ENCODE results near the gene UBE3C.
"Not testable (repeated sequence)": the region's sequence is repeated elsewhere in the genome, so short reads cannot be mapped to it uniquely, and the experiment has no call there.

The UBE3C gene

DNA sequence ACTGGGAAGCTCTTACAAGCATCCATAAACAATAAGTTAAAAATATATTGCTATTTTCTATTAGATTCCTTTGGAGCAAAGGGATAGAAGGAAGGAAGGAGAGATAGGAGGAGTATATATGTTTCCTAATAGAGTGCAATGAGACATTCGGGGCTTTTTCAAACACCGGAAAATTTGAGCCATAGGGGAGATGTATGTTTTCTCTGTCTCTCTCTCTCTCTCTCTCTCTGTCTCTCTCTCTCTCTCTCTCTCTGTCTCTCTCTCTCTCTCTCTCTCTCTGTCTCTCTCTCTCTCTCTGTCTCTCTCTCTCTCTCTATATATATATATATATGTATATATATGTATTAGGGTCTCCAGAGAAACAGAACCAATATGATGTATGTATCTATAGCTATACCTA lies 7.9 kb upstream of the UBE3C start:
- DNase-seq (ENCODE audit: low spot score): not testable (repeated sequence)

DNA sequence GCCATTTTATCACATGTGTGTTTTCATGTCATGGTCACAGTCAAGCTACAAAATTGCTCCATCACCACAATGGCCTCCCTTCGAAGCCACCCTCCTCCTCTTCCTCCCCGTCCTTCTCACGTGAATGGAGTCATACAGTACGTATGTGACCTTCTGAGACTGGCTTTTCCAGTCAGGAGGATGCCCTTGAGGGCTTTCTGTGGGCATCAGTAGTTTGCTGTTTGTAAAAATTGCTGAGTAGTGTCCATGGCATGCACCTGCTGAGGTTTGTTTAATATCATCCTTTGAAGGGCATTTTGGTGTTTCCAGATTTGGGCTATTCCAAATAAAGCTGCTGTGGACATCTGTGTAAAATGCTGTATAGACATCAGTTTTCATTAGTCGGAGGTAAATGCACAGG lies 5.9 kb upstream of the UBE3C start:
- no peak for DNase-seq (ENCODE audit: low spot score)

DNA sequence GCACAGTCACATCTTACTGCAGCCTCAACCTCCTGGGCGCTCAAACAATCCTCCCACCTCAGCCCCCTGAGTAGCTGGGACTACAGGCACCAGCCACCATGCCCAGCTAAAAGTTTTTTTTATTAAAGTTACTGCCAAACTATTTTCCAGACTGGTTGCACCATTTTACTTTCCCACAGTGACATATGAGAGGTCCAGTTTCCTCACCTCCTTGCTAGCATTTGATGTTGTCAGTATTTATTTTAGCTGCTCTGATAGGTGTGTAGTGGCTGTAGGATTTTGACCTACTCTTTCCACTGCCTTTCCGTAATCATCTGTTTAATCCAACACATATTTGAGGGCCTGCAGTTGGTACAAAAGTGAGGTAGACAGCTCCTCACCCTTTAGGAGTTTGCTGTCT lies 5.4 kb upstream of the UBE3C start:
- DNase-seq (ENCODE audit: low spot score): no peak

DNA sequence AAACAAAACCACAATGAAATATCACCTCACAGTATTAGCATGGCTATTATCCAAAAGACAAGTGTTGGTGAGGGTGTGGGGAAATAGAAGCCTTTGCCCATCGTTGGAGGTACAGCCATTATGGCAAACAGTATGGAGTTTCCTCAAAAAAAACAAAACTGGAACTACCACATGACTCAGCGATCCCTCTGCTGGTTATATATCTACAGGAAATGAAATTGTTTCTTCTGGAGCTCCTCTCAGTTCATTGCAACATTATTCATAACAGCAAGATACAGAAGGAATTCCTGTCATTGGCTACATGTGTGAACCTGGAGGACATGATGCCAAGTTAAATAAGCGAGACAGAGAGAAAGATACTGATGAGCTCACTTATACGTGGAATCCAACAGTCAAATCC lies 2.4 kb upstream of the UBE3C start:
- DNase-seq (ENCODE audit: low spot score): no peak

DNA sequence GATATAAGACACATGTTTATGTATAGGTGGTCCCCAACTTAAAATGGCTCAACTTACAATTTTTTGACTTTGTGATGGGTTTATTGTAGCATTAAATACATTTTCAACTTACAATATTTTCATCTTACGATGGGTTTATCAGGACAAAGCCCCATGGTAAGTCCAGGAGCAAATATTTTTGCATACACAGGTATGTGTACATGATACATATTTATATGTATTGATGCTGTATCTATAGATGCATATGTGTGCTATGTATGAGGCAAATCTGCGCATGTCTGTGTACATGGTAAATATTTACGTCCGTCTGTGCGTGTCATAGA lies 664 bp upstream of the UBE3C start:
- no peak for DNase-seq (ENCODE audit: low spot score)

DNA sequence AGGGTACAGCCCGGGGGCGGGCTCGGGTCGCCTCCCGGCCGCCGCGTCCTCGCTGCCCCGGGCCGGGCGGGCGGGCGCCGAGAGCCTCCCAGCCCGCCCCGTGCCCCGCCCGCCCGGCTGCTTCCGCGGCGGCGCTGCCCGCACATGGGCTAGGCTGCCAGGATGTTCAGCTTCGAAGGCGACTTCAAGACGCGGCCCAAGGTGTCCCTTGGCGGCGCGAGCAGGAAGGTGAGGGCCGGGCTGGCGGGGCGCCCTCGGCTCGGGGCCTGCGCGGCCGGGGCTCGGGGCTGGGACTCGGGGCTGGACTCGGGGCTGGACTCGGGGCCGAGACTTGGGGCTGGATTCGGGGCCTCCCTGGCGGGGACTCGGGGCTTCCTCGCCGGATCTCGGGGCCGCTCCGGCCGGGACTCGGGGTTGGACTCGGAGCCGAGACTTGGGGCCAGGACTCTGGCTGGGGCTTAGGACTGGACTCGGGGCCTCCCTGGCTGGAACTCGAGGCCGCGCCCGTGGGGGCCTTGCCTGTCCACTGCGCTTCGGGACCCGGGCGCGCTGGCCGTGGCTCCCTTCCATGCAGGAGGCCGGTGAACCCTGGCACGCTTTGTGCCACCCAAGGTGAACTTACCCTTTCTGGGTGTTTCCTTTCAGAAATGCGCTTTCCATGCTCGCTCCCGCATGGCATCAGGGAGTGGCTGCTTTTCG lies 534 bp downstream of the UBE3C start:
- DNase-seq (ENCODE audit: low spot score): peak; percentile 58

DNA sequence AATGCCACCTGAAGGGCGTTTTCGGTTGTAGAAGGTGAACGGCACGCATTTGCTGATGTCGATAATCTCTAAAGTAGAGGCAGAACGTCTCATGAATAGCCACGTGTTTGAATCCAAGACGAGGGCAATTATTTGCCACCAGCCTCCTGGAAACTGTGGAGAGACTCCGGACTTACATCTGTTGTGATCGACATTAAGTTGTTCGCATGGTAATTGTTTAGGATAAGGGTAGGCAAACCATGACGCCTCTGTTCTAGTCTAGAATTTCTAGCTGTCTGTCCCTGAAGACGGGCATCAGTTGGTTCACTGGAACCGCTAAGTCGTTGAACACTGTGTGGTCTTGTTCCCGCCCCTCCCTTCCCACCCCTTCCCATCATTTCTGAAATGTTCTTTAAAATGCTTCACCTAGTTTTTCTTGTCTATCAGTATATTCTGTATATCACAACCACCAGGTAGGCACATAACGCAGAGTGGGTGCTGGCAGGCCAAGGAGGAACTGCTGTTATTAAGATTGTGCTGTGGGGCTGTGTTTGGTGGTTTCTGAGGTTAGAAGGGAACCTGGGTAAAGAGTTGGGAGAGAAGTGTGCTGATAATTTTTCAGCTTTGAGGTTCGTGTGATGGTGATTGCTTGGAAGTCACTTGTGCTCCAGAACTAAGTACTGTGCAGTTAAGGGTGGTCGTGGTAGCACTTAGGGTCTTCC lies 1.2 kb downstream of the UBE3C start:
- peak; percentile 27 for DNase-seq (ENCODE audit: low spot score)

DNA sequence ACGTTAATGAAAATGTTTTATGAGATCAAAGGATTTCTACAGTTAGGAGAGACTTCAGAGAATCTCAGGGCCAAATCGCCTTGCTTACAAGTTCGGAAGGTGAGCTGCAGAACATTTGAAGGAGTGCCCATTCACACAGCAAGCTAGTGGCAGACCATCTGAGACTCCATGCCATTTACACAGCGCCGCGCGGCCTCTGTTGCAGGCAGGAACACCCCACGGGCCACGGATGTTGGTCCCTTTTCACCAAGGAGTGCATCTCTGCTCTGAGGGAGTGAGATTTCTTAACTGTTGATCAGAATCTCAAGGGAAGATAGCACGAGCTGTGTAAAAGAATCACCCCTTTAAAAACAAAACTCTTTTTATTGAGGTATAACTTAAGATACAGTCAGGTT lies 1.8 kb downstream of the UBE3C start:
- DNase-seq (ENCODE audit: low spot score): no peak

DNA sequence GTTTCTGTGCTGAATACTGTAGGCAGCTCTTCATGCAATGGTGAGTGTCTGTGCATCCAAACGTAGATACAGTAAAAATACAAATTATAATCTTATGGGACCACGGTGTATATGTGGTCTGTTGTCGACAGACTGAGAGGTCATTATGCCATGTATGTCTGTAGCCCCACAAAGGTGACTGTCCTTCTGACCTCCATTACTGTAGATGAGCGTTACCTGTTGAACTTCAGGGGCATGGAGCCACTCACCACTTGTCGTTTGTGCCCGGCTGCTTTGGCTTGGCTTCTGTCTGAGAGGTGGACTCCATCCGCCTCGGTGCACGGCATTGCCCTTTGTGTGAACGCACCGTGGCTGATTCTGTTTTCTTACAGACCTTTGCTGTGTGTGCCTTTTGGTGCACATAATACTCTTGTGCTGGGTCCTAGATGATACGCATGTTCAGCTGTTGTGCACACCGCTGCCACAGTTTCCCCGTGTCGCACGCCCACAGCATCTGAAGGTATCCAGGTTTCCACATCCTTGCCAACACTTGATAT lies 2.9 kb downstream of the UBE3C start:
- DNase-seq (ENCODE audit: low spot score): no peak

DNA sequence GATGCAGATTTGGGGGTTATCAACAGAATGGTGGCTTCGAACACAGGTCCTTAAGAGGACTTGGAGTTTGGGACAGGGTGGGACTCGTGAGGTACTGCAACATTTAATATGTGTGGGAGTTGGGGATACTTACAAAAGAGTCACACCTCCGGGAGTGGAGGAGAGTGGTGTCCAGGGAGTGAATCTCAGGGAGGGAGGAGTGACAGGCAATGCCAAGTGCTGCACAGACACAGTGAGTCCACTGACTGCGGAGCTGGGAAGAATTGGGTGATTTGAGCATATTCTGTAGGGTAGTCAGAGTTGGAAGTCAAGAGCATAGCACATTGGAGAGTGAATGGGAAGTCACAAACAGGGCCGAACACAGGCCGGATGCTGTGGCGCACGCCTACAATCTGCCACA lies 5.1 kb downstream of the UBE3C start:
- DNase-seq (ENCODE audit: low spot score): no peak

DNA sequence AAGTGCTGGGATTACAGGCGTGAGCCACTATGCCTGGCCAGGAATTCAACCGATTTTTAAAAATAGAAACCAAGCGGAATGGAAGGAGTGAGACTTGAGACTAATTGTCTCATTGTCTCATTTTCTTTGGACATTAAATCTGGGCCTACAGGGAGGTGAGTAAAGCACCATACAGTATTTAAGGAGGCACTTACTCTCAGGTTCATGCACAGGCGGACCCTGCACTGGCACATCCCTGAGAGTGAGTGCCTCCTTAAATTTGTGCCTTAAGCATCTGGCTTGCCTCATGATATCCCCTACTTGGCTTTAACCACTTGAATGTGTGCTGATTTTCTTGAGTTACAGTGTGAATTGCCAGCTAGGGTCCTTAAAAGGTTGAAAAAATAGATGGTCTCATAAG lies 10.6 kb downstream of the UBE3C start:
- no peak for DNase-seq (ENCODE audit: low spot score)

DNA sequence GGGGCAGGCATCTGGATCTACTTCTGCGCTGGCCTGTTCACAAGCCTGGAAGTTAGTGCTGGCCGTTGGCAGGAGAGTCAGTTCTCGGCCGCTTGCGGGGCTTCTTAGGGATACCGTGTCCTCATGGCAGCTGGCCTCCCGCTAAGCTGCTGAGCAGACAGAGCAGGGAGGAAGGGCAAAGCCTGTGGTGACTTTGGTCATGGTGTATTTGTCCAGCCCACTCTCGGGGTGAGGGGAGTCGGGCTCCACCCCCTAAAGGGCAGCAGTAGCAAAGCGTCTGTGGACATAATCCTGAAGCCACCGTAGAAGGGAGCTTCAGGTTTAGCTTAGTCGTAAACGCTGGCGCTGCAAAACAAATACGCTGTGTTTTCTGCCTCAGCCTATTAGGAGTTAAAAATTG lies 12.2 kb downstream of the UBE3C start:
- no peak for DNase-seq (ENCODE audit: low spot score)

DNA sequence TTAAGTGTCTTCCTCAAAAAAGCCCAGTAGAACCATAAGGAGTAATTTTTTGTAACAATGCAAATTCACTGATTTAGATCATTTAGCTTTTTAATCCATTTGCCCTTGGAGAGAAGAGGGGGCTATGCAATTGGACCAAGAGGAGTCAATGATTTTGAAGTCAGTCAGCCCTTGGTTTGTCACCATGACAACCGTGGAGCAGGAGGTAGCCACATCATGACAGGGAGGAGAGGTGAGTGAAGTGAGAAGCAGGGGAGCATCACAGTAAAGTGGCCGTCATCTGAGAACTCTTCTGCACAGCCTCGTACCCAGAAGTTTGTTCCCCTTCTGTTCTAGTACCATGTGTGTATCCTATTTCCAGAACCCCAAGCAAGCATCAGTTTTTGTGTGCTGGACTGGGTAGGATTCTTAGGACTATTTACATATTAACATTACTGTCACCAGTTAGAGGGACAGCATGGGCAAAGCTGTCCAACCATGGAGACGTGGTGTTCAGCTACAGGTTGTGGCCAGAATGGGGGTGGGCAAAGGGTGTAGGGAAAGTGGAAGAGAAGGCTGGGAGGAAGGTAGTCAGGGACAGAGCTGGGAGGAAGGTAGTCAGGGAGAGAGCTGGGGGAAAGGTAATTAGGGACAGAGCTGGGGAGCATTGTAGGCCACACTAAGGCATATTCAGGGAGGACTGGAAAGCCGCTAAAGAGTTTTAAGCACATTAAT lies 13.1 kb downstream of the UBE3C start:
- DNase-seq (ENCODE audit: low spot score): peak; percentile 12

DNA sequence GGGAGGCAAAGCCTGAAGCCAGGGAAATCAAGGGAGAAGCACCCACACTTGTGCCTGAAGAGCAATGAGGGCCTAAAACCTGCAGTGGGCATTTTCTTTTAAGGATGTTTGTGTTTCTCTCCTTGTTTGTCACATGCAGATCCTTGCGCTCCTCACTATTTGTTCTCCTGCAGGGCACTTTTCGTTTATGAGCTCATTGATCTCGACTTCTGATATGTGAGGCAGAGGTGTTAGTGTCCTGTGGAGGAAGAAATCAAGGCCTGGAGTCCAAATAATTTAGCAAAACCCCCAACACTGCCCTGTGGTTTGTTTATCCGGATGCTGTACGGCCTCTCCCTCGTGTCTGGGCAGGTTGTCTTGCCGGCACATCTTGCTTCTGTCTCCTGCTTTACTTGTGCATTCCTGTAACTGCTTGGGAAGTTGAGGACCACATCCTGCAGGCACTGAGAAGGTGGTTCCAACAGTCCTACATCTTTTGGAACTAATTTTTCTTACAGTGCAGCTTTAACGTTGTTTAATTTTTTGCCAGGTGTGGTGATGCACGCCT lies 13.7 kb downstream of the UBE3C start:
- DNase-seq (ENCODE audit: low spot score): no peak

DNA sequence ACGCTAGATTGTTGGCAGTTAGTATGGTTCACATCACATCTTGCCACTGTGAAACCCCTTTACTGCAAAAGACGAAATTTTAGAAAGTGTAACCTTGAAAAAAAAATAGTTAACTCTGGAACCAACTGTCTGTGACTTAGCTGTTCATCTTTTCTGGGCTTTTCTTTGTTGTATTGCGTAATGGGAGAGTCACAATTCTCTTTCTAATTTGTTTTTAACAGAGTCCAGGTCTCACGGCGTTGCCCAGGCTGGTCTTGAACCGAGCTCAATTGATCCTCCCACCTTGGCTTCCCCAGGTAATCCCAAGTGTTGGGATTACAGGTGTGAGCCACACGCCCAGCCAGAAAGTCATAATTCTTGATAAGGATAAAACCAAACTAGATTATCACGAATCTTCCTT lies 14.5 kb downstream of the UBE3C start:
- DNase-seq (ENCODE audit: low spot score): no peak

DNA sequence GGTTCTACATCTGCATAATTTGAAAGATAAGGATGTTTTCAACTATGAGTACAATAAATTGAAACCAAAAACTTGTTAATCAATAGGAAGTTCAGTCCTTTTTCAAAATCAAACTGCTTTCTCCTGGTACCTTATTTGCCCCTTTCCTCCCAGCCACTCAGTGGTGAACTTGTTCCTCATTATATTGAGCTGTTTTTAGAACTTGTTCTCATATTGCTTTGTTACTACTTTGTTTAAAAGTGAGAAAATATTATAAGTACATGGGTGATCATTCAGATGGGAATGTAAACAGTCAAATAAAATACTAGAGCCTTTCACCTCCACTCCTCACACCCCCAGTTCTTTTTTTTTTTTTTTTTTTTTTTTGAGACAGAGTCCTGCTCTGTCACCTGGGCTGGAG lies 17.2 kb downstream of the UBE3C start:
- no peak for DNase-seq (ENCODE audit: low spot score)

DNA sequence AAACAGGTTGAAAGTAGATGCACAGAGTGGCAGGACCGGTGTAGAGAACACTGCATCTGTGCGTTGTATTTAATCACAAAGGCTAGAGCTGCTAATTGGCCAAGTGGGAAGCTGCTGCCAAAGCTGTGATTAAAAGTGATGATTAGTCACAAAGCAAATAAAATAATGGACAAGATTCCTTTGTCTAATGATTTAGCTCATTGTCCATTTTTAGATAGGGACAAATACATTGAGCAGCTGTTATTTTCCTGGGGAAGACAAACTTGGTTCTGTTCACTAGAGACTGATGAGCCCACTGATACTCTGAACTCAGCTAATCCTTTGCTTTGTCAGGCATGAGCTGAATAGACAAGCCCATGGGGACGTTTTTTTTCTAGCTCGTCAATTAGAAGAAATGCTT lies 19.7 kb downstream of the UBE3C start:
- DNase-seq (ENCODE audit: low spot score): no peak

DNA sequence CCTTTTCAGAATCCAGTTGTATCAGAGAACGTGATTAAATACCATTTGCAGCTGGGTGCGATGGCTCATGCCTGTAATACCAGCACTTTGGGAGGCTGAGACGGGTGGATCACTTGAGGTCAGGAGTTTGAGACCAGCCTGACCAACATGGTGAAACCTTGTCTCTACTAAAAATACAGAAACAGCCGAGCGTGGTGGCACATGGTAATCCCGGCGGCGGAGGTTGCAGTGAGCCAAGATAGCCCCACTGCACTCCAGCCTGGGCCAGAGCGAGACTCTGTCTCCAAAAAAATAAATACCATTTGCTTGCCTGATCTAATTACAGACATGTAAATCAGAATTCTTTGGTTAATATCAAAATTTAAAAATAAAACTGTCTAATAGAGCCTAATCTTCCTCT lies 20.8 kb downstream of the UBE3C start:
- DNase-seq (ENCODE audit: low spot score): not testable (repeated sequence)

DNA sequence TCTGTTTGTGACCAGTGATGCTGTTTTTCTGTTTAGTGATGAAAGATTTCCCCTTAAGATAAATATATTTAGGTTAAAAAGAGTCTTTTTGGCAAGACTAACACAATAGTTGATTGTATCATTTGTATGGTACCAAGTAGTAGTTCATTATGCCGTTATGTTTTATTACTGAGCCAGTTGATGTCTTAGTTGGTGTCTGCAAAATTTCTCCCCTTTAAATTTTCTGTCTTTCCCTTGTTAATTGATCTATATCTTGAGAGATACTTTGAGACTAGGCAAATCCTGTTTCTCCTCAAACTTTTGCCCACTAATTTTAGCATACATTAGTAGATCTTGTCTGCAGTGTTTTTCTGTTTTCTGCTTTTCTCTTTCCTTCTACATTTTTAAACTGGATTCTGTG lies 21.7 kb downstream of the UBE3C start:
- no peak for DNase-seq (ENCODE audit: low spot score)

DNA sequence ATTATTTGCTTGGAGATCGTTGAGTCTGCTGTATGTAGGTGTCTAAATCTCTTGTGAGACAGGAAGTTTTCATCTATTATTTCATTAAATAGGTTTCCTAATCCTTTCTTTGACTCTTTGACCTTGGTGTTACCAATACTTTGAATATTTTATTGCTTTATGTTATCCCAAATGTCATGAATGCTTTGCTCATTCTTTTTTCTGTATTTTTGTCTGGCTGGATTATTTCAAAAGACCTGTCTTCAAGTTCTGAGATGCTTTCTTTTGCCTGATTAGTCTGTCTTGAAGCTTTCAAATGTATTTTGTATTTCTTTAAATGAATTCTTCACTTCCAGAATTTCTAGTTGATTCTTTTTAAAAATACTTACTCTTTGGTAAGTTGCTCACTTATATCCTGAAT lies 27.3 kb downstream of the UBE3C start:
- no peak for DNase-seq (ENCODE audit: low spot score)

DNA sequence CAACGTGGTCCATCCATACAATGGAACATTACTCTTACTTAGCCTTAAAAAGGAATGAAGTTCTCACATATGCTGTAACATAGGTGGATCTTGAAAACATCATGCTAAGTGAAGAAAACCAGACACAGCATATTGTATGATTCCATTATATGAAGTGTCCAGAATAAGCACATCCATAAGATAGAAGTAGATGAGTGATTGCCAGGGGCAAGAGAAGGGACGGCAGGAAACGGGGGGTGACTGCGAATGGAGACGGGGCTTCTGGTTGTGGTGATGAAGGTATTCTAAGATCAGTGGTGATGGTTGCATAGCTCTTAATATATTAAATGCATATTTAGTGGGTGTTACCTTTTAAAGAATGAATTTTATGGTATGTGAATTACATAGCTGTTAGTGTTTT lies 29.8 kb downstream of the UBE3C start:
- DNase-seq (ENCODE audit: low spot score): no peak

DNA sequence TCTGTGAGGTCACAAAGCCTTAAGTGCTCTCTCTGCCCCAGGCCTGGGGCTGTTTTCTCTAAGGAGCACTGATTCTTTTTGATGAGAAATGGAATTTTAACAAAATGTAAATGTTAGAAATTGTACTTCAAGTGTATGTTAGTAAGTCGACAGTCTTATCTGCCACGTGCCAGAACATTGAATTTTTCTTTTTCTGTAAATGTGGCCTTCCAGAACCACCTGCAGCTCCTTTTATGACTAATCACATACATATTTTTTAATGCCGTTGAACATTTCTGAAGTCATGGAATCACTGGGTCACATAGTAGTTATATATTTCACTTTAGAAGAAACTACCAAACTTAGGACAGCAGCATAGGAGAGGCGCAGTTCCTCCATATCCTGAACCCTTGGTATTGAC lies 38.0 kb downstream of the UBE3C start:
- DNase-seq (ENCODE audit: low spot score): no peak

DNA sequence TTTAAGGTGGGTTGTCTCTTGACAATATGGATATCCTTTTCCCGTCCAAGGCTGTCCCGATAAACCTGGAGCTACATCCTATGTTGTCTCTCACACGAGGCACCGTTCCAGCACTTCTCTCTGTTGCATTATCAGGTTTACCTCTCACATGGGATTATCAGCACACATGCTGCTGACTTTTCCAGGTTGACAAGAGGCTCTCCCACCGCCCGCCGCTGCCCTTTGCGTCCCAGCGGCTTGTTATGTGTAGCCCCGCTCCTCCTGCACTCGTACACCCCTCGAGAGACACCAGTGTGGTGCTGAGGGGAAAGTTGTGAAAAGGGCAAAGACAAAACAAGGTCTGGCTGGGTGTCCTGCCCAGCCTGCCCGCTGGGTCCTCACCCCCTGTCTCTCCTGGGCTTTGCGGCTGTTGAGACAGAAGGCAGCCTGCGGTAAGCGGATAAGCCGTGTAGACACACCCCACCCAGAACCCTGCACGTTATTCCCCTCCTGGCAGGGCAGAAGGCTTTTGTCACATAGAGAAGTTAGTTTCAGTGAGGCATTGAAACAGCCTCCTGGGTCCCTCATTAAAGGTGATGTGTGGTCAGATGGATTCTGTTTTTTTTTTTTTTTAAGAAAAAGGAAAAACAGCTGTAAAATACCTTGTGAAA lies 38.7 kb downstream of the UBE3C start:
- DNase-seq (ENCODE audit: low spot score): no peak

Data from CD4-positive, alpha-beta T cell treated with Interleukin-2 at 100 ng/mL for 4 hours (primary cell).